DND-41 (cell line): ENCODE results near the gene ENO3.
A peak's percentile ranks its signal among the peaks of the same experiment; 100 is the strongest.

ENCODE experiments used
- ATAC-seq: fragments of 200-7000 bp; cut with Tn5 transposase; 3 replicates; pipeline ENCODE4 v1.9.1; 2021; ENCODE audit warnings: low read depth; ENCODE audit not compliant: insufficient read depth
- DNase-seq: peaks from one replicate; pipeline ENCODE4 v3.0.0-alpha.2; 2020
- H2AFZ ChIP-seq: 2 replicates; pipeline ENCODE4 v1.6.0; 2012; ENCODE audit warnings: low read depth, low read length
- H3K27ac ChIP-seq: 2 replicates; pipeline ENCODE4 v1.5.1; 2012; ENCODE audit warnings: low read length, inconsistent platforms
- H3K27me3 ChIP-seq: fragments of 200-600 bp; sonication (generic); 2 replicates; pipeline ENCODE4 v1.6.0; 2012; ENCODE audit warnings: low read length, mild to moderate bottlenecking, inconsistent platforms; ENCODE audit not compliant: insufficient read depth, poor library complexity
- H3K36me3 ChIP-seq: 2 replicates; pipeline ENCODE4 v1.5.1; 2012; ENCODE audit warnings: low read length, inconsistent platforms; ENCODE audit not compliant: insufficient read depth
- H3K4me1 ChIP-seq: 2 replicates; pipeline ENCODE4 v1.5.1; 2012; ENCODE audit warnings: mild to moderate bottlenecking, low read length; ENCODE audit not compliant: insufficient read depth
- H3K4me2 ChIP-seq: 2 replicates; pipeline ENCODE4 v1.6.0; 2012; ENCODE audit warnings: mild to moderate bottlenecking, moderate library complexity, low read length, inconsistent platforms; ENCODE audit not compliant: insufficient read depth
- H3K4me3 ChIP-seq, 2 experiments: fragments of 200-600 bp in 1 of 2; shearing (Covaris generic) in 1 of 2; 2 replicates each; pipeline ENCODE4 v1.5.1; 2012 to 2016; ENCODE audit warnings: inconsistent platforms in 2 of 2, low read length in 2 of 2, mild to moderate bottlenecking in 2 of 2, low read depth in 1 of 2, moderate library complexity in 1 of 2
- H3K79me2 ChIP-seq: 2 replicates; pipeline ENCODE4 v1.6.0; 2012; ENCODE audit warnings: low read length, inconsistent platforms; ENCODE audit not compliant: insufficient read depth
- H3K9ac ChIP-seq: 2 replicates; pipeline ENCODE4 v1.6.0; 2012; ENCODE audit warnings: low read depth, mild to moderate bottlenecking, inconsistent platforms, low read length, moderate library complexity
- H3K9me3 ChIP-seq: 2 replicates; pipeline ENCODE4 v1.5.1; 2012; ENCODE audit warnings: low read length, moderate library complexity, mild to moderate bottlenecking, inconsistent platforms; ENCODE audit not compliant: insufficient read depth, severe bottlenecking
- H4K20me1 ChIP-seq: 2 replicates; pipeline ENCODE4 v1.6.0; 2012; ENCODE audit warnings: low read length; ENCODE audit not compliant: insufficient read depth
- CTCF ChIP-seq: IDR thresholded peaks from 2 replicates; pipeline ENCODE4 v1.5.1; 2012; ENCODE audit warnings: borderline replicate concordance, low read length, moderate library complexity, mild to moderate bottlenecking; ENCODE audit not compliant: poor library complexity, severe bottlenecking; ENCODE audit errors: extremely low read depth
- EZH2 ChIP-seq: IDR thresholded peaks from 3 replicates; pipeline ENCODE4 v1.6.1; 2012; ENCODE audit warnings: borderline replicate concordance, low read depth, mild to moderate bottlenecking, moderate library complexity, low read length, inconsistent platforms; ENCODE audit not compliant: severe bottlenecking

The ENO3 gene

GRCh38 chr17:4969047-4969550 lies 18.2 kb downstream of the ENO3 start:
- peak overlapping the region; percentile 92 for H3K27ac ChIP-seq
- no peaks in the 10 kb centered on the region for H3K27me3 ChIP-seq
- no peak for DNase-seq
- H3K79me2 ChIP-seq = peaks cover 35% of the 10 kb centered on the region
- peaks cover 53% of the 10 kb centered on the region for H3K36me3 ChIP-seq
- peaks cover 32% of the 10 kb centered on the region for H3K4me1 ChIP-seq
- no peak overlapping the region for H2AFZ ChIP-seq
- peaks cover 4% of the 10 kb centered on the region for H4K20me1 ChIP-seq
- ATAC-seq = no peak
- TF ChIP-seq EZH2 = no peak
- no peak for TF ChIP-seq CTCF
- peak overlapping the region in 1 of 2 experiments; percentile 87; a peak in 3 of 4 replicates for H3K4me3 ChIP-seq
- peak overlapping the region; percentile 87 for H3K9ac ChIP-seq
- no peaks in the 10 kb centered on the region for H3K9me3 ChIP-seq
- peak overlapping the region; percentile 99 for H3K4me2 ChIP-seq

- TF ChIP-seq EZH2 = no peak
- TF ChIP-seq CTCF = no peak
- peaks cover 32% of the 10 kb centered on the region for H3K4me1 ChIP-seq
- peaks cover 35% of the 10 kb centered on the region for H3K79me2 ChIP-seq
- no peak overlapping the region for H2AFZ ChIP-seq
- no peak for DNase-seq
- H3K9me3 ChIP-seq = no peaks in the 10 kb centered on the region
- H4K20me1 ChIP-seq = peaks cover 4% of the 10 kb centered on the region
- H3K27ac ChIP-seq = peak overlapping the region; percentile 53; the same call in 1 of the 2 replicates
- no peaks in the 10 kb centered on the region for H3K27me3 ChIP-seq
- peaks cover 58% of the 10 kb centered on the region for H3K36me3 ChIP-seq
- H3K4me2 ChIP-seq = peak overlapping the region; percentile 99
- no peak for ATAC-seq
- no peak overlapping the region for H3K4me3 ChIP-seq
- peak overlapping the region; percentile 87; the same call in 1 of the 2 replicates for H3K9ac ChIP-seq
These were observed 18.7 kb downstream of the ENO3 start for GRCh38 chr17:4969551-4970173.

GRCh38 chr17:4970273-4970672 lies 19.4 kb downstream of the ENO3 start:
- no peaks in the 10 kb centered on the region for H3K27me3 ChIP-seq
- no peak overlapping the region for H2AFZ ChIP-seq
- no peaks in the 10 kb centered on the region for H3K9me3 ChIP-seq
- no peak overlapping the region for H3K9ac ChIP-seq
- no peak overlapping the region for H3K4me2 ChIP-seq
- peaks cover 4% of the 10 kb centered on the region for H4K20me1 ChIP-seq
- peaks cover 34% of the 10 kb centered on the region for H3K79me2 ChIP-seq
- H3K27ac ChIP-seq = no peak overlapping the region
- no peak for ATAC-seq
- H3K4me3 ChIP-seq = no peak overlapping the region
- H3K36me3 ChIP-seq = peaks cover 64% of the 10 kb centered on the region
- TF ChIP-seq EZH2 = no peak
- no peak for TF ChIP-seq CTCF
- peaks cover 32% of the 10 kb centered on the region for H3K4me1 ChIP-seq
- no peak for DNase-seq
